Thoracic aorta (tissue), 2 donors: Measurements from ENCODE around the gene TNRC6C. TPM values are rescaled to one million over a fixed set of nuclear protein-coding genes. Genes with fewer than 3 reads are reported as not detected.

Experiments used
- ATAC-seq: fragments of 150-250 bp; one replicate; pipeline ENCODE4 v1.8.0; 2017; ENCODE audit warnings: low read depth; ENCODE audit not compliant: insufficient number of reproducible peaks, low FRiP score
- DNase-seq: peaks from one replicate; pipeline ENCODE4 v3.0.0-alpha.2; 2020; ENCODE audit warnings: low spot score
- H3K27ac ChIP-seq, 2 donors: fragments of 200-600 bp; sonication (generic); 1 replicate in 1 of 2; 2 replicates in 1 of 2; pipeline ENCODE4 v1.5.1; 2016; ENCODE audit warnings: mild to moderate bottlenecking in 2 of 2, moderate library complexity in 2 of 2
- H3K27me3 ChIP-seq: fragments of 200-600 bp; sonication (generic); replicated peaks from 2 replicates; pipeline ENCODE4 v1.6.0; 2016; ENCODE audit warnings: mild to moderate bottlenecking; ENCODE audit not compliant: insufficient read depth
- H3K36me3 ChIP-seq: fragments of 200-600 bp; sonication (generic); one replicate; pipeline ENCODE4 v1.5.1; 2016
- H3K4me1 ChIP-seq, 2 donors: fragments of 200-600 bp; sonication (generic); 1 replicate in 1 of 2; 2 replicates in 1 of 2; pipeline versions ENCODE4 v1.5.1 to v1.6.0; 2016; ENCODE audit warnings: low read depth in 2 of 2, mild to moderate bottlenecking in 1 of 2; ENCODE audit not compliant: control insufficient read depth in 1 of 2
- H3K4me3 ChIP-seq: fragments of 200-600 bp; sonication (generic); 2 replicates; pipeline ENCODE4 v1.5.1; 2016; ENCODE audit warnings: mild to moderate bottlenecking
- H3K9me3 ChIP-seq: fragments of 200-600 bp; sonication (generic); 2 replicates; pipeline ENCODE4 v1.5.1; 2016
- total RNA-seq, 2 donors: library from RNA; depleted of rRNA; stranded (reverse); fragments of >200 nt; gene quantifications; one replicate each; pipeline versions ENCODE4 v1.1.0 to v1.2.3, GENCODE V29; 2016
- TF ChIP-seq, protein P1 (sequence below): fragments of 200-600 bp; sonication (generic); IDR thresholded peaks from one replicate; pipeline ENCODE4 v1.5.1; 2019; ENCODE audit warnings: antibody characterized with exemption

Gene TNRC6C
- total RNA-seq, 2 donors from 2014 or later, result 27.8 to 41.1 TPM

DNA sequence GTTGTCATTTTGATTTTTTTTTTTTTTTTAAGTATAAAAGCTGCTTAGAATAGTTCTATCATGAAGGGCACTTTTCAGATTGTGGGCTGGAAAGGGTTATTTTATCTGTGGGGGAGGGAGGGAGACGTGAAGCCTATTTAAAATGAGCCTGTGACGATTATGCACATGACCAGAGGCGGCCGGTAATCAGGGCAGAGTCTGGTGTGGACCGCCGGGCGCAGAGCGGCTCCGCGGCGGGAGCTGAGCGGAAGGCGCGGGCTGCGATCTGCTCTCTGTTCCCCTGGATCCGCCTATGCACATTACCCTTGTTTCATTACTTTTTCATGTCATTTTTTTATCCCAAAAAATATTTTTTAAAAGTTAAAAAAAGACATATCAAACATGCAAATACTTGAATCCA is 146.6 kb downstream of the TNRC6C start:
- no peak for DNase-seq
- H3K4me1 ChIP-seq, result no peaks in the 10 kb centered on the region
- no peak for ATAC-seq
- H3K36me3 ChIP-seq, result peaks cover 36% of the 10 kb centered on the region
- no peak overlapping the region for H3K27ac ChIP-seq
- H3K9me3 ChIP-seq, result no peaks in the 10 kb centered on the region
- TF ChIP-seq, protein P1, sequence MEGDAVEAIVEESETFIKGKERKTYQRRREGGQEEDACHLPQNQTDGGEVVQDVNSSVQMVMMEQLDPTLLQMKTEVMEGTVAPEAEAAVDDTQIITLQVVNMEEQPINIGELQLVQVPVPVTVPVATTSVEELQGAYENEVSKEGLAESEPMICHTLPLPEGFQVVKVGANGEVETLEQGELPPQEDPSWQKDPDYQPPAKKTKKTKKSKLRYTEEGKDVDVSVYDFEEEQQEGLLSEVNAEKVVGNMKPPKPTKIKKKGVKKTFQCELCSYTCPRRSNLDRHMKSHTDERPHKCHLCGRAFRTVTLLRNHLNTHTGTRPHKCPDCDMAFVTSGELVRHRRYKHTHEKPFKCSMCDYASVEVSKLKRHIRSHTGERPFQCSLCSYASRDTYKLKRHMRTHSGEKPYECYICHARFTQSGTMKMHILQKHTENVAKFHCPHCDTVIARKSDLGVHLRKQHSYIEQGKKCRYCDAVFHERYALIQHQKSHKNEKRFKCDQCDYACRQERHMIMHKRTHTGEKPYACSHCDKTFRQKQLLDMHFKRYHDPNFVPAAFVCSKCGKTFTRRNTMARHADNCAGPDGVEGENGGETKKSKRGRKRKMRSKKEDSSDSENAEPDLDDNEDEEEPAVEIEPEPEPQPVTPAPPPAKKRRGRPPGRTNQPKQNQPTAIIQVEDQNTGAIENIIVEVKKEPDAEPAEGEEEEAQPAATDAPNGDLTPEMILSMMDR, result no peak
- H3K4me3 ChIP-seq, result no peak overlapping the region
- H3K27me3 ChIP-seq, result no peaks in the 10 kb centered on the region

DNA sequence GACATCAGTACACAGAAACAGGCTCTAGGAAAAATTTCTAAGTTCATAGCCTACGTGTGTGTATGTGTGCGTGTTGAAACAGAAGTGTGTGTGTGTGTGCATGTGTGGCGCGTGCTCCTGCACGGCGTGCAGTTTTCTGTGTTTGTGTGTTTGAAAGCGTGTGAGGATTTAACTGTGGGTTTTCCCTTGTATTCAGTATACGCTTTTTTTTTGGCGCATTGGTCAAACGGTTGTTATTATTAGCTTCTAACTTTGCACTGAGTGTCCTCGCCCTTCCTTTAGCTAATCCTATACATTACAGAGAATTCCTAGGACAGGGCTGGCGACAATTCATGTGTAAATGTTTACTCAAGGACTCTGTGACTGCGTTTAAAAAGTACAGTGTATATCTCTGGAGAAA is 147.0 kb downstream of the TNRC6C start:
- Histone ChIP-seq H3K36me3 (peaks cover 35% of the 10 kb centered on the region), H3K27ac (no peak overlapping the region), H3K4me1 (no peaks in the 10 kb centered on the region), H3K9me3 (no peaks in the 10 kb centered on the region), H3K4me3 (no peak overlapping the region), H3K27me3 (no peaks in the 10 kb centered on the region)
- TF ChIP-seq, protein P1, result no peak
- no peak for ATAC-seq
- no peak for DNase-seq

DNA sequence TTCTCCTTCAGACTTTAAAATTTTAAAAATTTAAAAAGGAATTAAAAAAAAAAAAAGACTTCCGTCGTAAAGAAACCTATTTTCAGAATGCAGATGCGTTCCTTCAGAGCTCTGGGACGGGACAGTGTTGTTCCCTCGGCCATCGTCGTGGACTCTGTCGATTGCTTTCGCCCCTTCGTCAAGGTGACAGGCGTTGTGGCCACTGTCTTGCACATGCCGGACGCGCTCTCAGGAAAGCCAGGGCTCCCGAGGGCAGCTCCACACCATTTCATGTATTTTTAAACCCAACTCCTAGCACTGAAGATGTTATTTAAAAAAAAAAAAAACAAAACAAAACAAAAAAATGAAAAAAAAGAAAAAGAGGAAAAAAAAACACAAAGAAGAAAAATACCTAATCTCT is 147.7 kb downstream of the TNRC6C start:
- DNase-seq (no peak), ATAC-seq (no peak)
- Histone ChIP-seq H3K27me3 (no peaks in the 10 kb centered on the region), H3K9me3 (no peaks in the 10 kb centered on the region), H3K4me1 (no peaks in the 10 kb centered on the region), H3K36me3 (peaks cover 35% of the 10 kb centered on the region), H3K4me3 (no peak overlapping the region), H3K27ac (no peak overlapping the region)
- TF ChIP-seq, protein P1, result no peak

DNA sequence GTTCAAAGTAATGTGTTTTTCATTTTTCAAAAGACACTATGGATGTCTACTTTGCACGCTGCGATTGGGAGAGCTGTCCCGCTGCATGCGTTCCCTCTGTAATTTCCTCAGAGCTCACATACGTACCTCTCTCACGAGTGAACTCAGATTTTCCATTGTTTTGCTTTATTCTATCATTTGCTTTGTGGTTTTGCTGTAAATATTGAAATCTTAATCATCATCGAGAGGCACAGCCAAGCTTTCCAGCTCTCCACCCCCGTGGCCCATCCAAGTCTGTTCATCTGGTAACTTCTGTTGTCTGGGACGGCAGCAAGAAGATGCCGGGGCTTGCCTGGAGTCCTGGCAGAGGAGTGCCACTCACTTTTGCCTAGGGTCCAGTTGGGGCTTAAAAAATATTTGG is 149.0 kb downstream of the TNRC6C start:
- Histone ChIP-seq H3K4me3 (no peak overlapping the region), H3K4me1 (no peaks in the 10 kb centered on the region), H3K27ac (no peak overlapping the region), H3K36me3 (peaks cover 23% of the 10 kb centered on the region), H3K27me3 (no peaks in the 10 kb centered on the region), H3K9me3 (no peaks in the 10 kb centered on the region)
- TF ChIP-seq, protein P1, result no peak
- ATAC-seq (no peak), DNase-seq (no peak)

DNA sequence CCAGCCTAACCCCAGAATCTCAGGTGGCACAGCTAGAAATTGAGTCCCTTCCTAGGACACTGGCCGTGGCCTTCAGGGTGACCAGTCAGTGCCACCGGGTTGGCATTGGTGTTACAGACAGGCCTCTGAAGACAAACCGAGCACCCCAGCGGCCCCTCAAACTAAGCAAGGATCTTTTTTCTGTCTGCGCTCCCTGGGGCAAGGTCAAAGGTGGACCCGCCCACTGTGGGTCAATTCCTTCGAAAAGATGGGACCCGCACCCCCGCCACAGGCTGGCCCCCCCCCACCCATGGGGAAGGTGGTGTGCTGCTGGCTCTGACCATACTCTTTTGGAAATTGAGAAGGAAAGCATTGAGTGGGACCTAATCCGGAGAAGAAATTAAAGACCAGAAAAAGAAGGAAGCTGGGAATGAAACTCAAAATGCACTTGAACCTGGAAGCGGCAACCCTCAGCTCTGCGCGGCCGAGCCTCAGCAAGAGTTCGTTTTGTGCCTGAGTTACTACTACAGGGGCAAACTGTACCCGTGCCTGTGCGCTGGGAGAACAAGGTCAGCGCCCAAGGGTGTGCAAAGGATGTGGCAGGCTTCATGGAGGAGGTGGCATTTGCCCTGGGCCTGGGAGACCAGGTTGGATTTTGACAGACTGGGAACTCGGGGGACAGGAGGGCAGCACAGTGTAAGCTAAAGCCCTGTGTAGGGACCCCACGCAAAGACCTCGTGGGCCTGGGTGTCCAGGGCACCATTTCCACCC is 149.6 kb downstream of the TNRC6C start:
- ATAC-seq (no peak), DNase-seq (no peak)
- no peak overlapping the region for H3K4me3 ChIP-seq
- H3K27me3 ChIP-seq, result no peaks in the 10 kb centered on the region
- no peaks in the 10 kb centered on the region for H3K4me1 ChIP-seq
- TF ChIP-seq, protein P1, result no peak
- no peaks in the 10 kb centered on the region for H3K9me3 ChIP-seq
- no peak overlapping the region for H3K27ac ChIP-seq
- peaks cover 17% of the 10 kb centered on the region for H3K36me3 ChIP-seq
